ENCODE measurements around the gene PLRG1.

Gene PLRG1

GRCh38 chr4:154586296-154587033 is 36.3 kb upstream of the PLRG1 start:
- no peaks in the 10 kb centered on the region for H3K9me3 ChIP-seq (replicated peaks; ENCODE audit: insufficient read depth, low read length)
- no peaks in the 10 kb centered on the region for H3K4me1 ChIP-seq (ENCODE audit: low read length)
- no peaks in the 10 kb centered on the region for H4K20me1 ChIP-seq (ENCODE audit: insufficient read depth, low read length)
- no peak overlapping the region for H3K27ac ChIP-seq (ENCODE audit: low read length)
- H3K4me2 ChIP-seq (ENCODE audit: low read depth, low read length): no peak overlapping the region
- no peak overlapping the region for H2AFZ ChIP-seq (ENCODE audit: low read length)
- no peak overlapping the region for H3K4me3 ChIP-seq (ENCODE audit: low read length)
- H3K27me3 ChIP-seq (replicated peaks; ENCODE audit: insufficient read depth, low read length): no peaks in the 10 kb centered on the region
- H3K9me2 ChIP-seq (replicated peaks; ENCODE audit: insufficient read depth, low read length): no peaks in the 10 kb centered on the region
- DNase-seq: no peak
- H3K36me3 ChIP-seq (replicated peaks; ENCODE audit: insufficient read depth, low read length): no peaks in the 10 kb centered on the region
- TF ChIP-seq CTCF (IDR thresholded peaks at IDR 0.05; ENCODE audit: low read length) (no peak), EZH2phosphoT487 (IDR thresholded peaks at IDR 0.05; ENCODE audit: low read length) (no peak), EZH2 (optimal IDR thresholded peaks at IDR 0.05; ENCODE audit: low read depth, low read length) (no peak)
- H3F3A ChIP-seq (ENCODE audit: insufficient read depth, low read length): no peaks in the 10 kb centered on the region
- no peak overlapping the region for H3K9ac ChIP-seq (ENCODE audit: low read length)
- no peaks in the 10 kb centered on the region for H3K79me2 ChIP-seq (ENCODE audit: low read length)

GRCh38 chr4:154585369-154586018 is 35.3 kb upstream of the PLRG1 start:
- Histone ChIP-seq H3K36me3 (replicated peaks; ENCODE audit: insufficient read depth, low read length) (no peaks in the 10 kb centered on the region), H3K4me3 (ENCODE audit: low read length) (no peak overlapping the region), H3K27me3 (replicated peaks; ENCODE audit: insufficient read depth, low read length) (no peaks in the 10 kb centered on the region), H4K20me1 (ENCODE audit: insufficient read depth, low read length) (no peaks in the 10 kb centered on the region), H2AFZ (ENCODE audit: low read length) (no peak overlapping the region), H3K9me3 (replicated peaks; ENCODE audit: insufficient read depth, low read length) (no peaks in the 10 kb centered on the region), H3K4me1 (ENCODE audit: low read length) (no peaks in the 10 kb centered on the region), H3K27ac (ENCODE audit: low read length) (no peak overlapping the region), H3K9me2 (replicated peaks; ENCODE audit: insufficient read depth, low read length) (no peaks in the 10 kb centered on the region), H3K4me2 (ENCODE audit: low read depth, low read length) (no peak overlapping the region), H3K9ac (ENCODE audit: low read length) (no peak overlapping the region), H3K79me2 (ENCODE audit: low read length) (no peaks in the 10 kb centered on the region), H3F3A (ENCODE audit: insufficient read depth, low read length) (no peaks in the 10 kb centered on the region)
- no peak for DNase-seq
- no peak for TF ChIP-seq CTCF (IDR thresholded peaks at IDR 0.05; ENCODE audit: low read length)
- no peak for TF ChIP-seq EZH2 (optimal IDR thresholded peaks at IDR 0.05; ENCODE audit: low read depth, low read length)
- no peak for TF ChIP-seq EZH2phosphoT487 (IDR thresholded peaks at IDR 0.05; ENCODE audit: low read length)

GRCh38 chr4:154584259-154584658 is 34.1 kb upstream of the PLRG1 start:
- no peak overlapping the region for H3K4me3 ChIP-seq (ENCODE audit: low read length)
- no peaks in the 10 kb centered on the region for H3K9me3 ChIP-seq (replicated peaks; ENCODE audit: insufficient read depth, low read length)
- H3K9ac ChIP-seq (ENCODE audit: low read length): no peak overlapping the region
- H3K4me1 ChIP-seq (ENCODE audit: low read length): no peaks in the 10 kb centered on the region
- TF ChIP-seq CTCF (IDR thresholded peaks at IDR 0.05; ENCODE audit: low read length): no peak
- no peak for TF ChIP-seq EZH2phosphoT487 (IDR thresholded peaks at IDR 0.05; ENCODE audit: low read length)
- no peak for TF ChIP-seq EZH2 (optimal IDR thresholded peaks at IDR 0.05; ENCODE audit: low read depth, low read length)
- no peak overlapping the region for H3K4me2 ChIP-seq (ENCODE audit: low read depth, low read length)
- H3K36me3 ChIP-seq (replicated peaks; ENCODE audit: insufficient read depth, low read length): no peaks in the 10 kb centered on the region
- no peak for DNase-seq
- no peaks in the 10 kb centered on the region for H3K27me3 ChIP-seq (replicated peaks; ENCODE audit: insufficient read depth, low read length)
- no peaks in the 10 kb centered on the region for H3K9me2 ChIP-seq (replicated peaks; ENCODE audit: insufficient read depth, low read length)
- H3F3A ChIP-seq (ENCODE audit: insufficient read depth, low read length): no peaks in the 10 kb centered on the region
- H2AFZ ChIP-seq (ENCODE audit: low read length): no peak overlapping the region
- H3K79me2 ChIP-seq (ENCODE audit: low read length): no peaks in the 10 kb centered on the region
- H4K20me1 ChIP-seq (ENCODE audit: insufficient read depth, low read length): no peaks in the 10 kb centered on the region
- H3K27ac ChIP-seq (ENCODE audit: low read length): no peak overlapping the region
